ENCODE measurements around the gene FAM32A.

DNA sequence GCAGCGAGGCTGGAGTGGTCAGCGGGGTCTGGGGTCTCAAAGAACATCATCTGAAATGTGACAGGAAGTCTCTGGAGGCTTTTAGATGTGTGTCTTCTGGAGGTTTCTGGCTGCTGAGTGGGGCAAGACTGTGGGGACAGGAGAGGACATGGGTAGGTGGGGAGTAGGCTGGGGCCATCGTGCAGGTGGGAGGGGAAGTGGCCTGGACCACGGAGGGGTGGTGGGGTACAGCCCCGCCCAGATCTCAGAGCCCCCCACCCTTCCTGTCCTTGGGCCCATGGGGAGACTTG, 18.7 kb downstream of the FAM32A start:
- TF ChIP-seq, protein P1, sequence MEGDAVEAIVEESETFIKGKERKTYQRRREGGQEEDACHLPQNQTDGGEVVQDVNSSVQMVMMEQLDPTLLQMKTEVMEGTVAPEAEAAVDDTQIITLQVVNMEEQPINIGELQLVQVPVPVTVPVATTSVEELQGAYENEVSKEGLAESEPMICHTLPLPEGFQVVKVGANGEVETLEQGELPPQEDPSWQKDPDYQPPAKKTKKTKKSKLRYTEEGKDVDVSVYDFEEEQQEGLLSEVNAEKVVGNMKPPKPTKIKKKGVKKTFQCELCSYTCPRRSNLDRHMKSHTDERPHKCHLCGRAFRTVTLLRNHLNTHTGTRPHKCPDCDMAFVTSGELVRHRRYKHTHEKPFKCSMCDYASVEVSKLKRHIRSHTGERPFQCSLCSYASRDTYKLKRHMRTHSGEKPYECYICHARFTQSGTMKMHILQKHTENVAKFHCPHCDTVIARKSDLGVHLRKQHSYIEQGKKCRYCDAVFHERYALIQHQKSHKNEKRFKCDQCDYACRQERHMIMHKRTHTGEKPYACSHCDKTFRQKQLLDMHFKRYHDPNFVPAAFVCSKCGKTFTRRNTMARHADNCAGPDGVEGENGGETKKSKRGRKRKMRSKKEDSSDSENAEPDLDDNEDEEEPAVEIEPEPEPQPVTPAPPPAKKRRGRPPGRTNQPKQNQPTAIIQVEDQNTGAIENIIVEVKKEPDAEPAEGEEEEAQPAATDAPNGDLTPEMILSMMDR (IDR thresholded peaks at IDR 0.05): no peak
- TF ChIP-seq POLR2A (IDR thresholded peaks at IDR 0.05) (no peak), POLR2AphosphoS5 (IDR thresholded peaks at IDR 0.05) (no peak)
